Smooth muscle cell of the brain vasculature (primary cell): ENCODE results near the gene TMEM132C.
A peak's percentile ranks its signal among the peaks of the same experiment; 100 is the strongest.
"Not testable (repeated sequence)": the region's sequence is repeated elsewhere in the genome, so short reads cannot be mapped to it uniquely, and the experiment has no call there.

ENCODE experiments used
- DNase-seq: peaks from one replicate; pipeline ENCODE4 v3.0.0-alpha.2; 2012; ENCODE audit warnings: low read depth, low spot score

TMEM132C gene

DNA sequence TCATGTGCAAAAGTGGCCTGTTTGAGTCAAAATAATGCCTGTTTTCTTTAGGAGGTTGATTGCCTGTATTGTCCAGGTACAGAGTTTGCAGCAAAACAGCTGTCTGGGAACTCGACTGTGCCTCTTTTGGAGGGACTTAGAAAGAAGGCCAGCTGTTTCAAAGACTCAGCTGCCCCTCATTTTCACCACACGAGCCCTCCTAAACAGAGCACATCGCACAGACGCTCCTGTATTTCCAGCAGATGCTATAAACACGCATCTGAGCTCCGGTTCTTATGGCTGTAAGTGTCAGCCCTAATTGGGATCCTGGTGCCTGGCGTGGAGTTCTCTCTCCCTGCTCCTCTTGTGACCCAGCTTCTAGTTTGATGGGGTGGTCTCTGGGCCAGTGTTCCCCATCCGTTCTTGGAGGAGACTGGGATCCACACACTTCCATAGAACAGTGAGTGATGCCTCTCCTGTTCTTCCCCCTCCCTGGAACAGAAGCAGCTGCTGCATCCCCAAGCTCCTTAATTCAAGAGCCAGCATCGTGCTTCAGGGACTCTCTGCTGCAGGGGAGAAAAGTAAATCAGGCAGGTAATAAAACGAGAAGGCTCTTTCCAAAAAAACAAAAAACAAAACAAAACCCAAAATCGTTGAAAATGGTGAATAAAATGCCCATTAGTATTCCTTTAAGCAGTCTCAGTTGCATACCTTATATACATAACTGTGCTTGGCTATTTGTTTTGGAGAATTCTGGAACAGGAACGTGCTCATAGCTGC lies 287.8 kb downstream of the TMEM132C start:
- DNase-seq = no peak

DNA sequence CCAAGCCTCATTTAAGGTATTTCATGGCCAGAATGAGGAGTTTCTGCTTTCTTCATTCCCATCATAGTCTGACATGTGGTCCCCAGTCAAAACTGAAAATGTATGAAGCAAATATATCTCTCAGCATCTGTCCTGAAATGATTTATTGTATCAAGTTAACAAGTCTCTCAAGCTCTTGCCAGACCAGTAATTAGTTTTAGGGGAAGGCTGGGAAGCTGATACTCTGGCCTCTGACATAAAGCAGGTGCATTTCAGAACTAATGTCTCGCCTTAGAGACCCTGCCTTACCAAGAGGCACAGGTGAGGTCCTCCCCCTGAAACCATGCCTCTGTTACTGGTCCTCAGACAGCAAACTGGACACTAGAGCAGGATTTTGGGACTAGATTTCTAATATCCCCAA lies 290.3 kb downstream of the TMEM132C start:
- DNase-seq = no peak

DNA sequence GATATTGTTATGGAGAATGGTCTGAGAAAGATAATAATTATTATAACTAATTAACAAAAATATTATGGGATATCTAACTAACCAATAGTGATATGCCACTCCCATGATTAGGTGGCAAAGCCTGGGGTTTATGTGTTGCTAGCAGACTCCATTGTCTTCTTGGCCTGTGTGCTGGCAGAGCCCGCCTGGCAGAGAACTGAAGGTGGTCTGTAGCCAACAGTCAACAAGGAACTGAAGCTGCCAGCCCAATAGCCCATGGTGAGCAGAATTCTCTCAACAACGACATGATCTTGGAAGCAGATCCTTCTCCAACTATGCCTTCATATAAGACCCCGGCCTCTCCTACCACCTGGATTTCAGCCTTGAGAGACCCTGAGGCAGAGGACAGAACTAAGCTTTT lies 298.0 kb downstream of the TMEM132C start:
- DNase-seq = no peak

DNA sequence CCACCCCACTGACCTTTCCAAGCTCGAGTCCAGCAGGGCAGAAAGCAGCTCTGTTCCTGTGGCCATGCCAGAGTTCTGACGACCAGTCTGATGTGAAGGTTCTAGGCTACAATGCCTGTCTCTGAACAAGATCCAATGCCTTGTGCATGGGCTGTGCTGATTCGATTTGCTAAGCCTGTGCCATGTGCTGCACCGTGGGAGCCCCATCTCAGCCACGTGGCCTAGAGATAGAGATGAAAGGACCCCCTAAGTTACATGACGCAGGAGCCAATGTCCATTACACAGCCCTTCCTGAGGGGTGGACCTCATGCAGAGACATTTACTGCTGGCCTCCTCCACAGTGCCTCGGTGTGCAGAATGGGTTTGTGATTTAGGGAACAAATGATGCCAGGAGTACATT lies 300.8 kb downstream of the TMEM132C start:
- no peak for DNase-seq

DNA sequence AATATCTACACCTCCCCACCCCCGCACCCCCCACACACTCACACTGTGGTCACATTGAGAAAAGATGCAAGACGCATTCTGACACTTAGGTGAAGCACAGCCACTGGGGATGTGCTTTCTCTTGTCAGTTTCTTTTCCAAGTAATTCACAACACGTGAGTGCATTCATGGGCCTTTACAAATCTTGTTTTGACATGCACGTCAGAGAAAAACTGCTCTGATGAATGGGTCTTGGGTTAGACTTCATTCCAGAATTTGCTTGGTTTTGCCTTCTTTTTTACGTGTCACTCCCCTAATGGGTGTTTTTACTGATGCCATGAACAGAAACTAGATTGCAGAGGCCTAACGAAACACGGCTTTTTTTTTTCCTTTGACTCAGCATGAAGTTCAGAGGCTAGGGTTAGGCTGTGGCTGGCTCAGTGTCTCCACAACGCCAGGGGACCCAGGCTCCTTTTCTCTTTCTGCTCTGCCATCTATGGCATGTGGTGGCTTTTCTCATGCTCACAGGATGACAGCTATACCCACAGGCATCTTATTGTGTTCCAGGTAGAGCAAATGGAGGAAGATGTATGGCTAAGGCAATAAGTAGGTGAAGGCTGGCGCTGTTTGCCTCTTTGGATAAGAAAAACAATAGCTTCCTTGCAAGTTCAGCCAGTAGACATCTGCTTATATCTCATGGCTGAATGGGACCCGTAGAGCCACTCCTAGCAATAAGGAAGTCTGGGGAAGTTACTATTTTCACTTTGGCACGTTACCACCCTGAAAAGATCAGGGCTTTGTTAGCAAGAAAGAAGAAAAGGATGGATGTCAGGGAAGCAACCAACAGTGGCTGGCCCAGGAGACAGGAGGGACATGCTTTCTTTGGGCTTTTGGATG lies 303.5 kb downstream of the TMEM132C start:
- no peak for DNase-seq

DNA sequence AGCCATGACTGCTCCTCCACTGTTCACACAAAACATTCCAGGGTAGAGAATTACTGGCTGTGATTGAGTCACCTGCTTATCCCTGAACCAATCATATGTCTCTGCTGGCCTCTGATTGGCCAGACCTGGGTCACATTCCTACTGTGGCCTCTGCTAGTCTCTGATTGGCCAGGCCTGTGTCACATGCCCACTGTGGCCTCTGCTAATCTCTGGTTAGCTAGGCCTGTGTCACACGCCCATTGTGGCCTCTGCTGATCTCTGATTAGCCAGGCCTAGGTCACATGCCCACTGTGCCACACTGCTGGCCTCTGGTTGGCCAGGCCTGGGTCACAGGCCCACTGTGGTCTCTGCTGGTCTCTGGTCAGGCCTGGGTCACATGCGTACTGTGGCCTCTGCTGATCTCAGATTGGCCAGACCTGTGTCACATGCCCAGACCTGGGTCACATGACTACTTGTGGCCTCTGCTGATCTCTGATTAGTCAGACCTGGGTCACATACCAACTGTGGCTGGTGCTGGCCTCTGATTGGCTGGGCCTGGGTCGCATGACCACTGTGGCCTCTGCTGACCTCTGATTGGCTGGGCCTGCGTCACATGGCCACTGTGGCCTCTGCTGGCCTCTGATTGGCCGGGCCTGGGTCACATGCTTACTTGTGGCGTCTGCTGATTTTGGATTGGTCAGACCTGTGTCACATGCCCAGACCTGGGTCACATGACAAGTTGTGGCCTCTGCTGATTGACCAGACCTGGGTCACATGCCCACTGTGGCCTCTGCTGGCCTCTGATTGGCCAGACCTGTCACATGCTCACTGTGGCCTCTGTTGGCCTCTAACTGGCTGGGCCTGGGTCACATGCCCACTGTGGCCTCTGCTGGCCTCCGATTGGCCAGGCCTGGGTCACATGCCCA lies 305.2 kb downstream of the TMEM132C start:
- DNase-seq = no peak

DNA sequence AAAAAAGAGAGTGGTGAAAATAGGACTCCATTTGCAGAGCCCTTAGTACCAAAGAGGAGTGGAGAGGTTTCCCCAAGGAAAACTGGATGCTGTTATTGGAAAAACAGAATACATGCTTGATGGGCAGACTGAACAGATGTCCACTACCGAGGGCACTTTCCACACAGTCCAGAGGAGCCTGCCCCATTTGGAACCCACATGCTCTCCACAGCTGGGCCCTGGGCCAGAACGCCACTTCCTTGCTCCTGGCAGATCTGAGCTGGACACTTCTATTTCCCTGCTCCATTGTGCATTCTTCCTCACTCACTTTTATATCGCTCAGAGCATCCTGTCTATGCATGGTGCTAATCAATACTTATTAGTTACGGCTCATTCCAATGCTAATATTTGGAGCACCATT lies 306.9 kb downstream of the TMEM132C start:
- no peak for DNase-seq

DNA sequence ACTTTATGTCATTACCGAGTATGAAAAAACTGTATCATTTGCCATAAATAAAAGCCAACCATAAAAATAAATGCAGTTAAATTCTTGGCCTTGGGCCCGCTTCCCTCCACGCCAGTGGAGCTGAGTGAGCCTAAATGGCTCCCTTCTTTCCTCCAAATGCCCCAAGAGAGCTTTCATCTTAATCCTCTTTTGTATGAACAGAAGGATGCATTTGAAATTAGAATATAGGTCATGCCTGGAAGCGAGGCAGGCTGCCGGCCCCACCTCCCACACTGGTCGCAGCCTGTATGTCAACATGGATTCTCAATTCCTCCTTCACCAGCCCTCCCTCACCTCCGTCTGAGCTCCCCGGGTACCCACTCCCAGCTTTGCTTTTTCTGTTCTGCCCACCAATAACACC lies 311.1 kb downstream of the TMEM132C start:
- DNase-seq = no peak

DNA sequence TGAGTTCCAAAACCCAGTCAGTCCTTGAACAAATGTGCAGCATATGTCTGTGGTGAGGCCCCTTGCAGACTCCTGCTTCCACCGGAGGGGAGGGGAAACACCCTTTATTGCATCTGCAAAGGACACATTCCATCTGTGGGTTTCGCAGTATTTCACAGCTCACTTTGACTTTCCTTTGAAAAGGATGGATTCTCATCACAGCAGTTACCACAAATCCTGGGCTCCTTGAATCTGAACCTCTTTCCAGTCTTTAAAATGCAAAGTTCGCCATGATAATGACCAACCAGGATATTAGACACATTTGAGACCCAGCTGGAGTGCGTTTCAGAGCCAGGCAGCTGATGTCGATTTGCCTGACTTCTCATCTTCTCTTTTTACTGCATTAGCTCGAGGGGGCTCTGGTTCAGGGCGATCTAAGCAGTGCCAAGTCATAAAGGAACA lies 314.4 kb downstream of the TMEM132C start:
- no peak for DNase-seq

DNA sequence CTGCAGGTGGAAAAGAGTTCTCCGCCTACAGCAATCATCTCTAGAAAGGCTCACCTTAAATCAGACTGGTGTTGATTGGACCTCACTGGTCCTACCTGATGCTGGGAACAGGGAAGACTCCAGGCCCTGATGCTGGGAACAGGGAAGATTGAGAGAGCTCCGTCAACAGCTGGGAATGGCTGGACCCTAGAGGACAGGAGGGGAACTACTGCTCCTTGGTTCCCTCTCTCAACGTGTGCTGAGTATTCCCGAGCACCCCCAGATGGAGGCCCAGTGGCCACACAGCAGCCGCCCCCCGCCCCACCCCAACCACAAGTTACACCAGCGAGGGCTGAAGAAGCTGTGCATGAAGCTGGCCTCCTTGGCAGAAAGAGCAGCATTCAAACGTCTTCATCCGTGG lies 316.5 kb downstream of the TMEM132C start:
- no peak for DNase-seq

DNA sequence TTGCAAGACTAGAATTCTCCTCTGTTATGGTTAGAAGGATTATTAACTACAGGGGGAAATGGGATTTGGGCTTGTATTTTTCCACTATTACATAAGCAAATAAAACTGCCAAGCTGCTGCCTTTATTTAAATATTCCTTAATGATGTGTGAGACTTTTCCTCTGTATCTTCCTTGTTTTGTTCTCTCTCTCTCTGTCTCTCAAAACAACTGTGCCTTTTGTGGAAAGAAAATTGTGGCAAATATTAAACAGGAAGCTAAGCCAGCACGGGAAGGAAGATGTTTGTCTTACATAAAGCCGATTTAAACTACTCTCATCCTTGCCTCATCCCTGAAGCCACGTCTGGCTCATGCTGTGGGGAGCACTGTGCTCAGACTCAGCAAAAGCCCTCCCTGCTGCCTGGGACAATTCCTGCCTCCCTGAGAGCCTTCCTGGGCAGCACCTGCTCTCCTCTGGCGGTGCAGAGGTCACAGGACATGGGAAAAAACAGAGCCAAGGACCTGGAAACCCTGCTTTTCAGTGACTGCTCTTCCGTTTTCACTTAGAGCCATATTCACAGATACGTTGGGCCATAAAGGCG lies 319.6 kb downstream of the TMEM132C start:
- no peak for DNase-seq

DNA sequence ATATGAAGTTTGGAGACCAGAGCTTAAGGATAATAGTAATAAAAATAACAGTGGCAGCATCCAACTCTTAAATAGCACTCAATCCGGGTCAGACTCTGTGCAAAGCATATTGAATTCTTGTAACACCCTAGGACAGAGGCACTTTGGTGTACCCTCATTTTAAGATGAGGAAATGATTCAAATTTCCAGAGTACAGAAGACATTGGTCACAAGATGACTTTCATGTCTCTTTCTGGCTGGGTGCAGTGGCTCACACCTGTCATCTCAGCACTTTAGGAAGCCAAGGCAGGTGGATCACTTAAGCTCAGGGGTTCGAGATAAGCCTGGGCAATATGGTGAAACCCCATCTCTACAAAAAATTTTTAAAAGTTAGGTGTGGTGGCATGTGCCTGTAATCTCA lies 320.9 kb downstream of the TMEM132C start:
- DNase-seq = no peak

DNA sequence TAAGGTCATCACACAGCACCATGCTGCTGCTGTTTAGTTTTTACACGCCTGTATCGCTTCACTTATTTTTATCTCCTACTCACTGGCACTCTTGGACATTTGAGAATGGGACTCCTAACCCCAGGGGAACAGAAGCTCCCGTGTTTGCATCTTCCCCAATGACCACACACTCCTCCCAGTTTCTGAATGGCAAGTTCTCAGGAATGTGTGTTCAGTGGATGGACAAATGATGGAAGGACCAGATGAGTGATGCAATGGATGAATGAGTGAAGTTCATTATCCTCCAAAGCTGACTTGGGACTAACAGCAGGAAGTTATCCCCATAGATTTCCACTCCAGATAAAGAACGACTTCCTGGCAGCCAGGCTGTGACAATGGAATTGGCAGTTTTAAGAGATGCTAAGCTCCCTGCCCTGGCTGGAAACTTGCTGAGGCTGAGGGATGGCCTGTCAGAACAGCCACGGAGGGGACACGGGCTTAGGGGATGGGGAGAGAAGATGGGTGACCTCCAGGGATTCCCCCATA lies 325.3 kb downstream of the TMEM132C start:
- DNase-seq = no peak

DNA sequence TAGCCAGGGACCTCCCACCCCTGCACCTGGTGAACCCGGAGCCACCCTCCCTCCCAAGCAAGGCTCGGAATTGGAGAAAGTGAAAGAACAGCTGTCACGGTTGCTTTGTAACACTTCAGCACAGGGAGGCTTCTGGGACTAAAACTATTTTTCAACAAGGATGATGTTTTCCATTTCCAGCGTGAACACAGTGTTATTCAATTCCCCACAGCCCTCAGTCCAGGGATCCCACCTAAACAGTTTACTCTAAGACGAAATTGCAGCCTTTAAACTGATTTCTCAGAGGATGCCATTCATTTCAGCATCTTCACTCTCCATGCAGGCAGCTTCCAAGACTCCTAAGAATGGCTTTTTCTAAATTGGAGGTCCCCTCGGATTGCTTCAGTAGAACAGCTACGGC lies 327.6 kb downstream of the TMEM132C start:
- DNase-seq = no peak

DNA sequence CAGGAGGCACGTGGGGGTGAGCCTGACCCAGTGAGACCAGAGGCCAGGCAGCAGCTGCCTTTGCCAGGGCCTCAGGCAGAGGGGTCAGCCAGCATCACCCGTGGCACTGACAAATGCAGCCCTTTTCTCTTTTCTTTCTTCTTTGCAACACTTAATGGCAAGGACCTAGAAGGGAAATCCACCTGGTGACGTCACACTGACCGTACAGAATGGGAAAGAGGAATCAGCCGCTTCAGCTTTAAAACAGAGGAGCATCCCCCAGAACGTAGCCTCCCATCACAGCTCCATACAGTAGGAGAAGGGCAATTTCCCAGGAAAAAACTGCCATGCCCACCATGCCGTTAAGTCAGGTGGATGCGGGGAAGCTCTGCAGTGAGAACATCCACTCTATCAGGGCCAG lies 328.6 kb downstream of the TMEM132C start:
- no peak for DNase-seq

DNA sequence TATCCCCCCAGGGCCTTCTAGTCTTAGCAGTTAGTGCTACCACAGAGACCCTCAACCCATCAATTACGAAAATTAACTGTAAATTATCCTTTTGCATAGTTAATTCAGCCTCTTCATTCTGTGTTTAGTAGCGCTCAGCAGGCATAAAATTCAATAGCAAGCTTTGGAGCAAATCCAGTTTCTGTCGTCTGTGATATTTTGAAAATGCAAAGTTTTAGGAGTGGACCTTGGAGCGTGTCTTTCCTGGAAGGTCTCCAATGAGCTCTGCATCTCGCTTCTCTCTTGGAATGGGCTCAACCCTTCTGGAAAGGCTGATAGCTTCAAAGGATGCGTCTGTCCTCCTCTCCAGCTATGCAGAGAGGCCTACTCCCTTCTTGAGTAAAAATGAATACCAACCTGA lies 333.9 kb downstream of the TMEM132C start:
- DNase-seq = no peak

DNA sequence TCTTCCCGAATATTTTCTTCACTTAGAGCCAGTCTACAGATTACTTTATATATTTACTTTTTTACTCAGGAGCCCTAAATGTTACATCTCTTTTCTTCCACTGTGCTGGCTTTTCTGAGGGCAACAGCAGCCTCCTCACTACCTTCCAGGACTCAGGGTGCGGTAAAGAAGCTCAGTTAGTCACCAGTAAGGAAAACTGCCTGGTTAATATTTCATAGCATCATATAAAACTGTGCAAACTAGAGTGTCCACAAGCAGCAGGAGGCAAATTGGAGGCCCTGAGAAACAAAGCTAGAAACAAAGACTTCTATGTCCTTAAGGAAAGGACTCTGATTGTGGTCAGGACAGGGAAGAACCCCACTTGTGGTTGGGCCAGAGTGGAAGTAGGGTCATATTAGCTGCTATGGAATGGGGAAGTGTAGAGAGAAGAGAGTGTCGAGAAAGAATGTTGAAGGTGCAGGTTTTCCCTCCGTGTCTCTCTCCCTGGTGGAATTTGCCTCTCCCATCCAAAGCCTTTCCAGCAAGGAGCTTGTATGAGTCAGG lies 336.7 kb downstream of the TMEM132C start:
- no peak for DNase-seq

DNA sequence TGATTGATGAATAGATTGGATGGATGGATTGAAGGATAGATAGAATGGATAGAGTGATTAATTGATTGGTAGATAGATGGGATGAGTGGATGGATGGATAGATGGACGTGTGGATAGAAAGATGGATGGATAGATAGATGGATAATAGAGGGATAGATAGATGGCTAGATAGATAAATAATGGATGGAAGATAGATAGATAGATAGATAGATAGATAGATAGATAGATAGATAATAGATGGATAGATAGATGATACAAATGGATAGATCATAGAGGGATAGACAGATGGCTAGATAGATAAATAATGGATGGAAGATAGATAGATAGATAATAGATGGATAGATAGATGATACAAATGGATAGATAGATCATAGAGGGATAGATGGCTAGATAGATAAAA lies 337.2 kb downstream of the TMEM132C start:
- DNase-seq = not testable (repeated sequence)

DNA sequence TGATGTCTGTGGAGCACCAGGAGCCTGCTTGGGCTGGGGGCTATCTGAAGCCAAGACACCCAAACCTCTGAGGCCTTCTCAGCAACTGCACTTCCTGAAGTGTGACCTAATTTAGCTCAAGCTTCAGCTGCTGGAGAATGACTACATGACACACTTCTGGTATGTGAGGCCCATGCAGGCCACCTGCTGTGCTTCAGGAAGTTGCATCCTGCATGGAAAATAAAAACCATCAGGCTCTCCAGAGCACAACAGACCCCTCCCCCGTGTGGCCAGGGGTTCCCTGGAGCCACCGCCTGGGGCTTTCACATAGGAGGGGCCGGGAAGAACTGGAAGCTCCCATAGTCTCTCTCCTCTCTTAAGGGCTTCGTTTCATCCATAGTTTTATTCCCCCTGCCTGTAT lies 339.1 kb downstream of the TMEM132C start:
- DNase-seq = peak; percentile 65

DNA sequence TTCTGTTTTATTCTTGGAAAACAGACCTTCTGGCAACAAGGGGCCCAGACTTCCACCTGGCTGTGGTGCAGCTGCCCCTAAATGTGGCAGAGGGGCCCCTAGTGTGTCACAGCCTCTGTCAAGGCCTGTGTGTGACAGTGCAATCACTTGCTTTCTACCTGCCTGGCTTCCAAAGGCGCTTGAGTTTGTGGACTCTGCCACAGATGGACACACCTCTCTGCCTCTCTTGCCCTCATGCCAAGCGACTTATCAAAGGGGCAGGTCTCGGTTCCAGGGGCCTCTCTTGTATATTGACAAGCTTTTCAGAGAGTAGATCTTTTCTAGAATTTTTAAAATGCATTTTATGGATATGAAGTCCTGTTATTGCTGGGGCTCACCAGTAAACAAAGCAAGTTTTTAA lies 339.6 kb downstream of the TMEM132C start:
- no peak for DNase-seq

DNA sequence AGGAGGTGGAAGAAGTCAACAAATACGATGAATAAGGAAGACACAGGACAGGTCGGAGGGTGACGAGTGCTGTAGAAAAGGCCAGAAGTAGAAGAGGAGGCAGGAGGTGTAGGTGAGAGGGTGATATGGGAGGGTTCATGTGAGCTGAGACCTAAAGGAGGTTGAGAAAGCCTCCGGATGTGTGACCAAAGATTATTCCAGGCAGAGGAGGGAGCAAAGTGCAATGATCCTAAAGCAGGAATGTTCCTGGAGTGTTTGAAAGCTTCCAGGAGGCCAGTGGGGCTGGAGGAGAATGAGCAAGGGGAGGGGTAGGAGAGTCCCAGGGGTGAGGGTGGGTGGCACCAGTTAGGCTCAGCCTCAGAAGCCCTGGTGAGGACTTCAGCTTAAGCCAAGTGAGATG lies 340.0 kb downstream of the TMEM132C start:
- no peak for DNase-seq
